Measurements from ENCODE around the gene PDE4D.

DNA sequence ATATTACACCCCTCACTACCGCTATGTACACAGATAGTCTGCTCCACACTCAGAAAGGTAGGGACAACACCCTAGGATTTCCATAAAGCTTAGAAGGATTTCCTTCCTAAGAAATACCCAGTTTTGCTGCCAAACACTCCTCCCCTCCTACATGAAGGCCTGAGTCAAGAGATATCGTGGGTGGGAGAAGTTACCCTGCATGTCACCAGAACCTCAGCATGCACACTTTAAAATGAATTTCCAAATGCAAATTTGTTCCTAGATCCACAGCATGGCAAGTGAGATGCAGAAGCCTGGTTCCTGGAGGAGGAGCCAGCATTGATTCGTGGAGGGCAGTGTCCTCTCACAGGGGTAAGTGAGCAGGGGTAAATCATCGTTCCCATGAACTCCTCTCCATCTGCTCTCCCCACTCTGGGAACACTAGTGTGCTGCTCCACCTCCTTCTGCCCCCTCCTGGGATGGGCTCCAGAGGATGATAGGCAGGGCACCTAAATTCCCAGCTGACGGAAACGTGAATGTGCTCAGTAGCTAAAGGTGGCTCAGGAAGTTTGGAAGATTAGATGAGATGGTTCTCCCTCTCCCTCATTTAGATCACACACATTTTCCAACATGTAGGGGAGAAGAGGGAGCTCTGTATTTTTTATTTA lies 76.7 kb downstream of the PDE4D start:
- TF ChIP-seq, protein P1, sequence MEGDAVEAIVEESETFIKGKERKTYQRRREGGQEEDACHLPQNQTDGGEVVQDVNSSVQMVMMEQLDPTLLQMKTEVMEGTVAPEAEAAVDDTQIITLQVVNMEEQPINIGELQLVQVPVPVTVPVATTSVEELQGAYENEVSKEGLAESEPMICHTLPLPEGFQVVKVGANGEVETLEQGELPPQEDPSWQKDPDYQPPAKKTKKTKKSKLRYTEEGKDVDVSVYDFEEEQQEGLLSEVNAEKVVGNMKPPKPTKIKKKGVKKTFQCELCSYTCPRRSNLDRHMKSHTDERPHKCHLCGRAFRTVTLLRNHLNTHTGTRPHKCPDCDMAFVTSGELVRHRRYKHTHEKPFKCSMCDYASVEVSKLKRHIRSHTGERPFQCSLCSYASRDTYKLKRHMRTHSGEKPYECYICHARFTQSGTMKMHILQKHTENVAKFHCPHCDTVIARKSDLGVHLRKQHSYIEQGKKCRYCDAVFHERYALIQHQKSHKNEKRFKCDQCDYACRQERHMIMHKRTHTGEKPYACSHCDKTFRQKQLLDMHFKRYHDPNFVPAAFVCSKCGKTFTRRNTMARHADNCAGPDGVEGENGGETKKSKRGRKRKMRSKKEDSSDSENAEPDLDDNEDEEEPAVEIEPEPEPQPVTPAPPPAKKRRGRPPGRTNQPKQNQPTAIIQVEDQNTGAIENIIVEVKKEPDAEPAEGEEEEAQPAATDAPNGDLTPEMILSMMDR (IDR thresholded peaks at IDR 0.05): no peak
- no peak for TF ChIP-seq EZH2 (IDR thresholded peaks at IDR 0.05)

Data from neural progenitor cell (in vitro differentiated cells).